GM10266 (cell line): ENCODE data around the gene PPFIBP2.

Source experiments
- DNase-seq: peaks from one replicate; pipeline ENCODE4 v3.0.0; 2012; ENCODE audit errors: extremely low spot score
- TF ChIP-seq, protein P1 (sequence below): IDR thresholded peaks from 2 replicates; pipeline ENCODE4 v1.5.1; 2012; ENCODE audit warnings: mild to moderate bottlenecking, low read depth; ENCODE audit not compliant: control insufficient read depth, insufficient read depth; ENCODE audit errors: missing control alignments

Gene PPFIBP2

DNA sequence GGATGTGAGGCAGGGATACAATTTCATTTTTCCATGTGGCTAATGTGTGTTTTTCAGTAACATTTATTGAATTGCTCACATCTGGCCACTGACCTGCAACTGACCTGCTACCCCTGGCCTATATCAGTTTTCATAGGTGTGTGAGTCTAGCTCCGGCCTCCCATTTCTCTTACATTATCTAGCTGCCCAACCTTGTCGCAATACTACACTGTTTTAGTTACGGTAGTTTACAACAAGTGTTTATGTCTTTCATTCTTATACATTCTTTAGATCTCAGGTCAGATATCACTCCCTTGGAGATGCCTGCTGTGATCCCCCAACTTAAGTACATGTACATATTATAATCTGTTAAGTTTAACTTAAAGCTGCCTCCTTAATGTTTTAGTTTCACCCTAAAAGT, 161.8 kb downstream of the PPFIBP2 start:
- TF ChIP-seq, protein P1, sequence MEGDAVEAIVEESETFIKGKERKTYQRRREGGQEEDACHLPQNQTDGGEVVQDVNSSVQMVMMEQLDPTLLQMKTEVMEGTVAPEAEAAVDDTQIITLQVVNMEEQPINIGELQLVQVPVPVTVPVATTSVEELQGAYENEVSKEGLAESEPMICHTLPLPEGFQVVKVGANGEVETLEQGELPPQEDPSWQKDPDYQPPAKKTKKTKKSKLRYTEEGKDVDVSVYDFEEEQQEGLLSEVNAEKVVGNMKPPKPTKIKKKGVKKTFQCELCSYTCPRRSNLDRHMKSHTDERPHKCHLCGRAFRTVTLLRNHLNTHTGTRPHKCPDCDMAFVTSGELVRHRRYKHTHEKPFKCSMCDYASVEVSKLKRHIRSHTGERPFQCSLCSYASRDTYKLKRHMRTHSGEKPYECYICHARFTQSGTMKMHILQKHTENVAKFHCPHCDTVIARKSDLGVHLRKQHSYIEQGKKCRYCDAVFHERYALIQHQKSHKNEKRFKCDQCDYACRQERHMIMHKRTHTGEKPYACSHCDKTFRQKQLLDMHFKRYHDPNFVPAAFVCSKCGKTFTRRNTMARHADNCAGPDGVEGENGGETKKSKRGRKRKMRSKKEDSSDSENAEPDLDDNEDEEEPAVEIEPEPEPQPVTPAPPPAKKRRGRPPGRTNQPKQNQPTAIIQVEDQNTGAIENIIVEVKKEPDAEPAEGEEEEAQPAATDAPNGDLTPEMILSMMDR: no peak
- DNase-seq: no peak

DNA sequence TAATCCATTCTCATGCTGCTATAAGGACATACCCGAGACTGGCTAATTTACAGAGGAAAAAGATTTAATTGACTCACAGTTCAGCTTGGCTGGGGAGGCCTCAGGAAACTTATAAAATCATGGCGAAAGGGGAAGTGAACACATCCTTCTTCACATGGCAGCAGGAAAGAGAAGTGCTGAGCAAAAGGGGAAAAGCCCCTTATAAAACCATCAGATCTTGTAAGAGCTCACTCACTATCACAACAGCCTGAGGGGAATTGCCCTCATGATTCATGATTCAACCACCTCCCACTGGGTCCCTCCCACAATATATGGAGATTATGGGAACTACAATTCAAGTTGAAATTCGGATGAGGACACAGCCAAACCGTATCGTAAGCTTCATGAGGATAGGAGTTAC, 163.3 kb downstream of the PPFIBP2 start:
- TF ChIP-seq, protein P1: no peak
- no peak for DNase-seq

DNA sequence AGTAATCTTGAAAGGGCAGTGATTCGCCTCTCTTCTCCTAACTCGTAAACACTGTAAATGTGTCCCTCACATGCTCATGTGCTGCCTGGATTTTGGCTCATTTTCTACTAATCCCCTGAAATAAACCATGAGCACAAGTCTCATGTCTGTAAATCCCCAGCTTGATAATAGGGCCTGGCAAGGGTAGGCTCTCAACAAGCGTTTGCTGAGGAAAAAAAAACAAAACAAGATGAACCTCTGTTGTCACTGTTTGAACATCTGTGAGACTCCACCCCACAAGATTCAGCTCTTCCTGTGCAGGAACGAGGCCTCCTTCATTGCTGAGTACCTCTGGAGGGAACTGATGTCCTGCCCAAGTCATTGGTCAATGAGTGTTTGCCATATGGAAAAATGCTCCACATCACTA, 164.0 kb downstream of the PPFIBP2 start:
- TF ChIP-seq, protein P1: no peak
- no peak for DNase-seq

DNA sequence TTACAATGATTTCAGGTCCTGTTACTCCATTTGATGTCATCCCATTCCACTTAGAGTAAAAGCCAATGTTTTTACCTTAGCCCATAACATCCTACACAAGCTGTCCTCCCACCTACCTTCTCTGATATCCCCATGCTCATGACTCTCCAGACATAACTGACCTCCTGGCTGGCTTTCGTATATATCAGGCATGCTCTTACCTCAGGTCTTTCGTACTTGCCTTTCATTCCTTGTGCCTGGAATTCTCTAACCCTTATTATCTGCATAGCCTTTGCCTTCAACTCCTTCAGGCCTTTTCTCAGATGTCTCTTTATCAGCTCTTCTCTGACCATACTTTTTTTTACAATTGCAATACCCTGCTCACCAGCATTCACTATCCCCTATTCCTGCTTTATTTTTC, 169.8 kb downstream of the PPFIBP2 start:
- TF ChIP-seq, protein P1: no peak
- no peak for DNase-seq

DNA sequence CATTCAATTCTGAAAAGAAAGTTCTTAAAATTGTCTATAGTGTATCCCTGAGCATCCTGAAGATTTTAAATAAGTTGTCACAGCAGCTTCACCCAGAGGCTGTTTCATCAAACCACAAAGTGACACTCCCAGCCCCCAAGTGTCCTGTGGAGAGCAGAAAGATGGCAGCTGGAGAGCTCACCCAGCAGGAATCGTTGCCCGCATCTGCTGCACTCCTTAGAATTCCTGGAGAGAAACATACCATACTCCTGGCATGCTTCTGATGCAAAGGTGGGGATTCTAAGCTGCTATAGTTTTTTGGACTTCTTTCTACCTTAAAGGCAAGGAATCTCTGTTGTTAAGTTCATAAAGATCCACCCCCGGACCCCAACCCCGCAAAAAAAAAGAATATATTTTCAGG, 173.0 kb downstream of the PPFIBP2 start:
- TF ChIP-seq, protein P1: no peak
- no peak for DNase-seq

DNA sequence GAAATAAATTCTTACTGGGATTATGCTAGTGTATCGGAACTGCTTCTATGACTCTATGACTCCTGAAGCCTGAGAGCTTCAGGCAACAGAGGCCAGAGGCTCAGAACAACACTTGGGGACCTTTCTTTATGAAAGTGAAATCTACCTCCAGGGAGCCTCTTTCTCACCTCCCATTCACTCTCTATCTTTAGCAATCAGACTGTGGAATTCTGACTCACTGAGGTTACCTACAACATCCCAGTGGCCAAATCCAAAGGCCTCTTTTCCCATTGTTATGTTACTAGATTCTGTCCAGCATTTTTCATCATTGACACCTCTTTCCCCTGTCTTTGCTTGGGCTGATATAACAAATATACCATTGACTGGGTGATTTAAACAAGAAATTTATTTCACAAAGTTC, 173.6 kb downstream of the PPFIBP2 start:
- TF ChIP-seq, protein P1: no peak
- no peak for DNase-seq

DNA sequence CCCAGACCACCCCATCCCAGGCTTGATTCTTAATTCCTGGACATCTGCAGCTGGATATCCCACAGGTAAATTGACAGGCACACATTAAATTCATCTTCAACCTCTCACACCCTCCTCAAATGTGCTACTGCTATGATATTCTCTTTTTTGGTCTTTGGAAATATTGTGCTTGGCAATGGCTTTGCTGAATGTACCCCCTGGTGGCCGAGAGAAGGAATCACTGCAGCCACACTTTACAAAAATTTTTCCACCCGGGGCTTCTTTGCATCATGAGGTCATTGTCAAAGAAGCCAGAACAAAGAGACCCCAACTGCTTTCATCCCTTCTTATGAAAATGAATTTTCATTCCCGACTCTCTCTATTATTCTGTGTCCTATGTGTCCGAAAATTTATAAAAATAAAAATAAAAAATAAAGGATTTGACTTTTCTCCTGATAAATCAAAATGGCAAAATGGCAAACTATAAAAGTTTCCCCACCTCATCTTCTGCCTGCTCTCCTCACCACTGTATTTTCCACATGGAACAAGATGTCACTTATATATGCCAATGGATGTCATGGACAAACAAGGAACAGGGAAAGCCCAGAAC, 174.5 kb downstream of the PPFIBP2 start:
- DNase-seq: peak; percentile 39
- TF ChIP-seq, protein P1: peak; percentile 71
